ENCODE measurements around the gene DNAH5. TPM values are rescaled to one million over a fixed set of nuclear protein-coding genes. Genes with fewer than 3 reads are reported as not detected.

The DNAH5 gene
- total and polyA plus RNA-seq, 2 donors (not counting 3 experiments of a cell fraction or from before 2014, with no cell fraction given) = 0.23 to 1.7 TPM

DNA sequence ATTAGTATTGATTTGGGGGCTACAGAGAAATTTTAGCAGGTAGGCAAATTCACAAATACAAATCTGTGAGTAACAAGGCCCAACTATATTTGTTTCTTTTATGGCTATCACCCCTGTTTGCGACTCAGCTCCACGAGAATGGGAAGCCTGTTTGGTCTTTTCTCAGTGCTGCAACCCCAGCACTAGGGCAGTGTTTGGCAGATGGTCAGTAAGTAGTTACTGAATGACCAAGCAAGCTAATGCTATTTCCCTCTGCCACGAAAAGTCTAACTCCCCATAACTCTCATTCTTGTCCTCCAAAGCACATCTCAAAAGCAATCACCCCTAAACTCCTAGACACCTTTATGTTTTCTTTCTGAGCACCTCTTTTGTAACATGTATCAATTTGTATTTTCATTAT, 245.6 kb downstream of the DNAH5 start:
- FAIRE-seq = no peak
- BruUV-seq (replicated peaks) = no TSS peak
- H3K9me1 ChIP-seq (replicated peaks; ENCODE audit: control insufficient read depth, extremely low read depth, insufficient read depth, low read length) = no peaks in the 10 kb centered on the region
- no peak for DNase-seq (ENCODE audit: low read depth, low spot score)
- TF ChIP-seq GATA2 (IDR thresholded peaks at IDR 0.05; ENCODE audit: insufficient read depth, insufficient read length, low read depth, low read length) (no peak), FOS (IDR thresholded peaks at IDR 0.05; ENCODE audit: borderline replicate concordance, insufficient read depth, low read length) (no peak), EZH2 (IDR thresholded peaks at IDR 0.05; ENCODE audit: borderline replicate concordance, low read depth, low read length, severe bottlenecking) (no peak), MYC (IDR thresholded peaks at IDR 0.05; ENCODE audit: low read depth, low read length) (no peak), JUN (IDR thresholded peaks at IDR 0.05; ENCODE audit: borderline replicate concordance, insufficient read depth, insufficient read length, low read depth) (no peak), POLR2AphosphoS5 (IDR thresholded peaks at IDR 0.05; ENCODE audit: insufficient read depth, low read depth, low read length) (no peak), POLR2A (IDR thresholded peaks at IDR 0.05; ENCODE audit: low read depth, low read length) (no peak), CTCF (IDR thresholded peaks at IDR 0.05; ENCODE audit: extremely low read depth in 1 of 2, insufficient read depth in 1 of 2, low read depth in 1 of 2, low read length in 2 of 2) (no peak)
- TF ChIP-seq, protein P1, sequence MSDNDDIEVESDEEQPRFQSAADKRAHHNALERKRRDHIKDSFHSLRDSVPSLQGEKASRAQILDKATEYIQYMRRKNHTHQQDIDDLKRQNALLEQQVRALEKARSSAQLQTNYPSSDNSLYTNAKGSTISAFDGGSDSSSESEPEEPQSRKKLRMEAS (IDR thresholded peaks at IDR 0.05; ENCODE audit: insufficient read depth, insufficient read length) = no peak
- no peak overlapping the region for H3K27ac ChIP-seq (ENCODE audit: insufficient read depth, low read depth, low read length)
- H3K4me1 ChIP-seq (ENCODE audit: control insufficient read depth, extremely low read depth, insufficient read depth, low read length) = no peaks in the 10 kb centered on the region
- no peaks in the 10 kb centered on the region for H3K27me3 ChIP-seq (ENCODE audit: control insufficient read depth in 2 of 2, insufficient read depth in 2 of 2, low read length in 2 of 2)
- no peak overlapping the region for H3K4me3 ChIP-seq (replicated peaks in 1 of 3; ENCODE audit: insufficient read depth in 1 of 3, low read depth in 1 of 3, low read length in 3 of 3)
- CTCF ChIA-PET = no interaction called here
- H3K79me2 ChIP-seq (ENCODE audit: control insufficient read depth, insufficient read depth, low read length) = no peaks in the 10 kb centered on the region
- POLR2A ChIA-PET = no interaction called here
- H4K20me1 ChIP-seq (replicated peaks; ENCODE audit: control insufficient read depth, extremely low read depth, insufficient read depth, low read length) = no peaks in the 10 kb centered on the region
- H2AFZ ChIP-seq (ENCODE audit: low read depth, low read length) = no peak overlapping the region
- no peaks in the 10 kb centered on the region for H3K9me3 ChIP-seq (replicated peaks; ENCODE audit: control insufficient read depth, insufficient read depth, low read length)
- H3K9ac ChIP-seq (replicated peaks; ENCODE audit: extremely low read depth, insufficient read depth, low read length) = no peak overlapping the region
- dilution Hi-C loops (cut with MboI; ENCODE audit: extremely low pct_ligation_motif_present, low sequenced_read_pairs) (no loop called here), intact Hi-C loops (cut with micrococcal nuclease) (no loop called here)
- no peaks in the 10 kb centered on the region for H3K36me3 ChIP-seq (ENCODE audit: control insufficient read depth in 2 of 2, extremely low read depth in 1 of 2, insufficient read depth in 2 of 2, low read length in 2 of 2)
- H3K4me2 ChIP-seq (ENCODE audit: insufficient read depth, low read length) = no peak overlapping the region

All from endothelial cell of umbilical vein (primary cell).